SK-N-MC (cell line): ENCODE results near the gene DDAH1.

ENCODE experiments used
- DNase-seq: peaks from one replicate; pipeline ENCODE4 v3.0.0-alpha.2; 2011; ENCODE audit warnings: low read depth, low spot score
- H3K27ac ChIP-seq: fragments of 200-600 bp; sonication (generic); 2 replicates; pipeline ENCODE4 v1.5.1; 2016; ENCODE audit warnings: mixed run types
- H3K36me3 ChIP-seq: fragments of 200-600 bp; sonication (generic); 2 replicates; pipeline ENCODE4 v1.6.1; 2017; ENCODE audit warnings: antibody characterized with exemption, low read length, mixed read lengths; ENCODE audit not compliant: insufficient read depth
- H3K4me3 ChIP-seq: fragments of 200-600 bp; sonication (generic); 2 replicates; pipeline ENCODE4 v1.5.1; 2016
- H3K9ac ChIP-seq: fragments of 200-600 bp; sonication (generic); 2 replicates; pipeline ENCODE4 v1.8.0; 2017; ENCODE audit warnings: mixed run types, mixed read lengths; ENCODE audit not compliant: insufficient read length
- H3K9me3 ChIP-seq: fragments of 200-600 bp; sonication (generic); 2 replicates; pipeline ENCODE4 v1.6.1; 2017; ENCODE audit warnings: low read depth, mild to moderate bottlenecking, antibody characterized with exemption, low read length, moderate library complexity, mixed read lengths
- EZH2 ChIP-seq: fragments of 200-600 bp; sonication (generic); IDR thresholded peaks from one replicate; pipeline ENCODE4 v1.6.1; 2017; ENCODE audit warnings: antibody characterized with exemption
- FOXP2 ChIP-seq: optimal IDR thresholded peaks from 2 replicates; pipeline ENCODE3; 2011; ENCODE audit warnings: mild to moderate bottlenecking, moderate library complexity; ENCODE audit not compliant: insufficient read depth; ENCODE audit errors: extremely low read length, control extremely low read depth
- POLR2AphosphoS5 ChIP-seq: IDR thresholded peaks from 2 replicates; pipeline ENCODE4 v1.6.1; 2012; ENCODE audit warnings: mild to moderate bottlenecking, low read depth, low read length, borderline replicate concordance

The DDAH1 gene

DNA sequence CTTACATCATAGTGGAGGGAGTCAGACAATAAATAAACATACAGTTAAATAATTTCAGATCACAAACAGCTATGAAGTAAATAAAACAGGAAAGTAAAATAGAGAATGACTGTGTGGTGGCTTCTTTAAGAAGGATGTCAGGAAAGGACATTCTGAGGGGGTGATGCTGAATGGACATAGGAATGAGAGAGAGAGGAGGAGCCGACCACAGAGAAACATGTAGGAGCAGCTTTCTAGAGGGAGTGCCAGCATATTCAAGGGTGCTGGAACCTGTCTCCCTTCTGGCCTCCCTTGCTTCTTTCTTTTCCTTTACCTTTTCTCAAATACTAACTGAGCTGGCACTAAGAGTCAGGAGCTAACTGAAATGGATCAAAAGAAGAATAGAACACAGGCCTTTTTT, 168.0 kb downstream of the DDAH1 start:
- DNase-seq = no peak
- Histone ChIP-seq H3K9ac (no peak overlapping the region), H3K9me3 (no peaks in the 10 kb centered on the region), H3K36me3 (no peaks in the 10 kb centered on the region), H3K27ac (no peak overlapping the region), H3K4me3 (no peak overlapping the region)
- TF ChIP-seq EZH2 (no peak), POLR2AphosphoS5 (no peak), FOXP2 (no peak)

GRCh38 chr1:85295654-85296053, 169.3 kb downstream of the DDAH1 start:
- TF ChIP-seq FOXP2 (no peak), POLR2AphosphoS5 (no peak), EZH2 (no peak)
- H3K36me3 ChIP-seq = no peaks in the 10 kb centered on the region
- DNase-seq = no peak
- H3K9ac ChIP-seq = no peak overlapping the region
- no peak overlapping the region for H3K4me3 ChIP-seq
- H3K27ac ChIP-seq = no peak overlapping the region
- H3K9me3 ChIP-seq = no peaks in the 10 kb centered on the region

GRCh38 chr1:85295006-85295431, 169.9 kb downstream of the DDAH1 start:
- no peaks in the 10 kb centered on the region for H3K9me3 ChIP-seq
- H3K9ac ChIP-seq = no peak overlapping the region
- no peaks in the 10 kb centered on the region for H3K36me3 ChIP-seq
- TF ChIP-seq FOXP2 (no peak), EZH2 (no peak), POLR2AphosphoS5 (no peak)
- H3K27ac ChIP-seq = no peak overlapping the region
- DNase-seq = no peak
- H3K4me3 ChIP-seq = no peak overlapping the region

- no peak overlapping the region for H3K9ac ChIP-seq
- DNase-seq = no peak
- no peak overlapping the region for H3K4me3 ChIP-seq
- no peaks in the 10 kb centered on the region for H3K36me3 ChIP-seq
- H3K27ac ChIP-seq = no peak overlapping the region
- no peaks in the 10 kb centered on the region for H3K9me3 ChIP-seq
- TF ChIP-seq POLR2AphosphoS5 (no peak), FOXP2 (no peak), EZH2 (no peak)
Observed at GRCh38 chr1:85290826-85291225, 174.1 kb downstream of the DDAH1 start.

DNA sequence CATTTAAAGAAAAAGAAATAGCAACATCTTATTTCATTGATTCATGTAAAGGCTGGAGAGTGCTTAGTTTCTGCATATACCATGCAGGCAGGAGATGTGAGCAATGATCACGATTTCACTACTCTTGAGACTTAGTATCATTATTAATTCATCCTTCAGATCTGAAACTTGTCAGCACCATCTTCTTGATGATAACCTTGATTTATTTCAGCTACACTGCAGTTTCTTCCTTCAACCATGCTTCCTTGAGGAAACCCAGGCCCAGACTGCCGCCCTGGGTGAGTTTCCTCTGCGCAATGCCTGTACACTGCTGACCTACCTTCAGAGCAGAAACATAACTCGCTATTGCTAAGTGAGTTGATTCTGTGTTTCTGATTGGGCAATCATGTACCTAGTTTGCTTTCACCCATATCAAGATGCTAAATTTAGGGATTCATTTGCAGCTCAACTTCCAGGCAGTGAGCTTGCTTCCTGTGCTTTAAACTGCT, 175.1 kb downstream of the DDAH1 start:
- Histone ChIP-seq H3K4me3 (no peak overlapping the region), H3K27ac (no peak overlapping the region), H3K9me3 (no peaks in the 10 kb centered on the region), H3K9ac (no peak overlapping the region), H3K36me3 (no peaks in the 10 kb centered on the region)
- no peak for DNase-seq
- no peak for TF ChIP-seq FOXP2
- no peak for TF ChIP-seq POLR2AphosphoS5
- no peak for TF ChIP-seq EZH2

DNA sequence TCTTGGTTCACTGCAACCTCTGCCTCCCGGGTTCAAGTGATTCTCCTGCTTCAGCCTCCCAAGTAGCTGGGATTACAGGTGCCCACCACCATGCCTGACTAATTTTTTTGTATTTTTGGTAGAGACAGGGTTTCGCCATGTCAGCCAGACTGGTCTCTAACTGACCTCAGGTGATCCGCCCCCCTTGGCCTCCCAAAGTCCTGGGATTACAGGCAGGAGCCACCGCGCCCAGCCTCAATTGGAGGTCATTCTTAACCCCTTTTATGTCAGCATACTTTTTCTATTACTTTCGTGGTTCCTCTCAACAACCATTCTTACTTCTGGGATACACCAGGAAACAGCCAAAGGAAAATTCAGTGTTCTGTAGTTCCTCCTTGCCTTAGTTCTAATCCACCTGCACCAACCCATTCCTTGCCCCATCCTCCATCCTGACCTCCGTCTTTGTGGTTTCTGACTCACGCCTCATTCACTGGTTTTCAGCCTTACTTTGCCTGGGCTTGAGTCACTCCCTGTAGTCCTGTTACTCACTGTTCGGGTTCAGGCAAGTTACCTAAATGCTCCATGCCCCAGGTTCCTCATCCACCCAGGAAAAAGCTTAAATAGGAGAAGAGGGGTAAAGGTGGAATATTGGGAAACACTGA, 175.6 kb downstream of the DDAH1 start:
- no peak overlapping the region for H3K9ac ChIP-seq
- H3K36me3 ChIP-seq = no peaks in the 10 kb centered on the region
- TF ChIP-seq POLR2AphosphoS5 (no peak), EZH2 (no peak), FOXP2 (no peak)
- H3K27ac ChIP-seq = no peak overlapping the region
- no peaks in the 10 kb centered on the region for H3K9me3 ChIP-seq
- H3K4me3 ChIP-seq = no peak overlapping the region
- DNase-seq = no peak

DNA sequence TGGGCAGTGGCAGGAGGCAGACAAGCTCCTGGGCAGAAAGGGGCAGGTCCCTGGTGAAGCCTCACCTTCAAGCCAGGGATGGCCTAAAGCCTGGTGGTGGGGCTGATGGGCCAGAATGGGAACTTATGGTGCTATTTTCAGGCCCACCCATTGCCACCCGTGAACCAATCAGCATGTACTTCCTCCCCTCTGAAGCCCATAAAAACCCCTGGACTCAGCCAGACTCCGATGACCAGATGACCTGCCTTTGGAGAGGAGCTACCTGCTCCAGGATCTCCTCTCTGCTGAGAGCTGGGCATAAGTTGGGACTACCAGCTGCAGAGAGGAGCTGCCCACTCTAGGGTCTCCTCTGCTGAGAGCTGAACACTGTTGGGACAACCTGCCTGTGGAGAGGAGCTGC, 180.8 kb downstream of the DDAH1 start:
- no peaks in the 10 kb centered on the region for H3K36me3 ChIP-seq
- TF ChIP-seq POLR2AphosphoS5 (no peak), EZH2 (no peak), FOXP2 (no peak)
- H3K27ac ChIP-seq = no peak overlapping the region
- no peak overlapping the region for H3K4me3 ChIP-seq
- no peak overlapping the region for H3K9ac ChIP-seq
- H3K9me3 ChIP-seq = no peaks in the 10 kb centered on the region
- DNase-seq = no peak

- no peak overlapping the region for H3K27ac ChIP-seq
- no peak for DNase-seq
- H3K4me3 ChIP-seq = no peak overlapping the region
- no peaks in the 10 kb centered on the region for H3K9me3 ChIP-seq
- H3K36me3 ChIP-seq = no peaks in the 10 kb centered on the region
- no peak for TF ChIP-seq EZH2
- no peak for TF ChIP-seq POLR2AphosphoS5
- TF ChIP-seq FOXP2 = no peak
- H3K9ac ChIP-seq = no peak overlapping the region
Observed at GRCh38 chr1:85283475-85284199, 181.3 kb downstream of the DDAH1 start.

DNA sequence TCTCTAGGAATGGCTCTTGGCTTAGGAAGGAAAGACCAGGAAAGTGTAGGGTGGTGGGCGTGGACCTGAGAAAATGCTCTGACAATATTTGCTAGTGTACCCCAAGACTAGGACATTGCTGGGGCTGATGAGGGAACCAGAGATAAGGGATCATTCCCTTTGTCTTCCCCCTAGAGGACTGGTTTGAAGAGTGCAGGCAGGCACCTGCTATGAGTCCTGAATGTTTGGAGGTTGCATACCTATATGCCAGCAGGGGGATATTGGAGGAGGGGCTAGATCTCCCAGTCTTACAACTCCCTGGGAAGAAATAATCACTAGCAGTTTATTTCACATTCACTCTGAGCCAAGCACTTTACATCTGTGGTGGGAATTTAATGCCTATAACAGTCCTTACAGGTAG, 182.5 kb downstream of the DDAH1 start:
- TF ChIP-seq POLR2AphosphoS5 = no peak
- no peak for TF ChIP-seq EZH2
- no peak for TF ChIP-seq FOXP2
- DNase-seq = no peak
- no peak overlapping the region for H3K9ac ChIP-seq
- H3K9me3 ChIP-seq = no peaks in the 10 kb centered on the region
- H3K4me3 ChIP-seq = no peak overlapping the region
- H3K36me3 ChIP-seq = no peaks in the 10 kb centered on the region
- no peak overlapping the region for H3K27ac ChIP-seq
